ENCODE results near the gene RYR2.

DNA sequence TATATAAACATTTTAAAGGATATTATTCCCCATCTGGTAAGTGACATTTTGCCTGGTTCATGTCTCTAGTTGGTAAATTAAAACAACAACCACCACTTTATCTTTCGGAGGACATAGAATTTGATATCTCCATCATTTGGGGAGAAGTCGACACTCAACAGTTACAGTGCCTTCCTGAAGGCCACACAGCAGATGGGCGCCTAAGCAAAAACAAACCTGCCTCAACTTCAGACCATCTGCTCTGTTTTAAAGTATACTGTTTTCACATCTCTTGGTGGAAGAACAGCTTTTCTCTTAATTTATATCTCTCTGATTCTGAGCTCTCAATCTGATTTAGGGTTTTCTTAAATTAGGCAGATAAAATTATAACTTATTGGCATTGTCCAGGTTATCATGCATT, 282.2 kb downstream of the RYR2 start:
- TF ChIP-seq POLR2AphosphoS5 (IDR thresholded peaks at IDR 0.05; ENCODE audit: control insufficient read depth, insufficient read depth, low read depth, low read length) (no peak), EGR1 (conservative IDR thresholded peaks at IDR 0.05) (no peak), CTCF (IDR thresholded peaks at IDR 0.05 in 2 of 3, conservative IDR thresholded peaks at IDR 0.05 in 1 of 3; ENCODE audit: insufficient read depth in 2 of 3, low read depth in 1 of 3, low read length in 3 of 3) (no peak), JUND (IDR thresholded peaks at IDR 0.05; ENCODE audit: borderline replicate concordance, low read depth, low read length) (no peak), JUND (tag; IDR thresholded peaks at IDR 0.05; ENCODE audit: borderline replicate concordance, low read depth, low read length) (no peak), POLR2A (conservative IDR thresholded peaks at IDR 0.05) (no peak)
- TF ChIP-seq, protein P1, sequence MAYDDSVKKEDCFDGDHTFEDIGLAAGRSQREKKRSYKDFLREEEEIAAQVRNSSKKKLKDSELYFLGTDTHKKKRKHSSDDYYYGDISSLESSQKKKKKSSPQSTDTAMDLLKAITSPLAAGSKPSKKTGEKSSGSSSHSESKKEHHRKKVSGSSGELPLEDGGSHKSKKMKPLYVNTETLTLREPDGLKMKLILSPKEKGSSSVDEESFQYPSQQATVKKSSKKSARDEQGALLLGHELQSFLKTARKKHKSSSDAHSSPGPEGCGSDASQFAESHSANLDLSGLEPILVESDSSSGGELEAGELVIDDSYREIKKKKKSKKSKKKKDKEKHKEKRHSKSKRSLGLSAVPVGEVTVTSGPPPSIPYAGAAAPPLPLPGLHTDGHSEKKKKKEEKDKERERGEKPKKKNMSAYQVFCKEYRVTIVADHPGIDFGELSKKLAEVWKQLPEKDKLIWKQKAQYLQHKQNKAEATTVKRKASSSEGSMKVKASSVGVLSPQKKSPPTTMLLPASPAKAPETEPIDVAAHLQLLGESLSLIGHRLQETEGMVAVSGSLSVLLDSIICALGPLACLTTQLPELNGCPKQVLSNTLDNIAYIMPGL (CRISPR knock-in tag; IDR thresholded peaks at IDR 0.05), result no peak
